Astrocyte (in vitro differentiated cells and primary cell): ENCODE data around the gene POMGNT1.

Experiments
- EZH2 ChIP-seq: IDR thresholded peaks from 2 replicates; pipeline ENCODE4 v1.6.1; 2012; ENCODE audit warnings: mild to moderate bottlenecking, low read length, inconsistent platforms; ENCODE audit not compliant: insufficient read depth
- TF ChIP-seq, protein P1 (sequence below): IDR thresholded peaks from 2 replicates; pipeline ENCODE4 v1.5.1; 2011; ENCODE audit warnings: low read depth, mild to moderate bottlenecking, inconsistent platforms, low read length, moderate library complexity; ENCODE audit not compliant: insufficient read depth

GRCh38 chr1:46206399-46206798 lies 8.2 kb upstream of the POMGNT1 start:
- TF ChIP-seq, protein P1, sequence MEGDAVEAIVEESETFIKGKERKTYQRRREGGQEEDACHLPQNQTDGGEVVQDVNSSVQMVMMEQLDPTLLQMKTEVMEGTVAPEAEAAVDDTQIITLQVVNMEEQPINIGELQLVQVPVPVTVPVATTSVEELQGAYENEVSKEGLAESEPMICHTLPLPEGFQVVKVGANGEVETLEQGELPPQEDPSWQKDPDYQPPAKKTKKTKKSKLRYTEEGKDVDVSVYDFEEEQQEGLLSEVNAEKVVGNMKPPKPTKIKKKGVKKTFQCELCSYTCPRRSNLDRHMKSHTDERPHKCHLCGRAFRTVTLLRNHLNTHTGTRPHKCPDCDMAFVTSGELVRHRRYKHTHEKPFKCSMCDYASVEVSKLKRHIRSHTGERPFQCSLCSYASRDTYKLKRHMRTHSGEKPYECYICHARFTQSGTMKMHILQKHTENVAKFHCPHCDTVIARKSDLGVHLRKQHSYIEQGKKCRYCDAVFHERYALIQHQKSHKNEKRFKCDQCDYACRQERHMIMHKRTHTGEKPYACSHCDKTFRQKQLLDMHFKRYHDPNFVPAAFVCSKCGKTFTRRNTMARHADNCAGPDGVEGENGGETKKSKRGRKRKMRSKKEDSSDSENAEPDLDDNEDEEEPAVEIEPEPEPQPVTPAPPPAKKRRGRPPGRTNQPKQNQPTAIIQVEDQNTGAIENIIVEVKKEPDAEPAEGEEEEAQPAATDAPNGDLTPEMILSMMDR = no peak
- no peak for TF ChIP-seq EZH2
